COLO829 (cell line): Measurements from ENCODE around the gene SORCS1.

Experiments used
- DNase-seq: peaks from one replicate; pipeline ENCODE4 v3.0.0; 2012; ENCODE audit warnings: low spot score

Gene SORCS1

DNA sequence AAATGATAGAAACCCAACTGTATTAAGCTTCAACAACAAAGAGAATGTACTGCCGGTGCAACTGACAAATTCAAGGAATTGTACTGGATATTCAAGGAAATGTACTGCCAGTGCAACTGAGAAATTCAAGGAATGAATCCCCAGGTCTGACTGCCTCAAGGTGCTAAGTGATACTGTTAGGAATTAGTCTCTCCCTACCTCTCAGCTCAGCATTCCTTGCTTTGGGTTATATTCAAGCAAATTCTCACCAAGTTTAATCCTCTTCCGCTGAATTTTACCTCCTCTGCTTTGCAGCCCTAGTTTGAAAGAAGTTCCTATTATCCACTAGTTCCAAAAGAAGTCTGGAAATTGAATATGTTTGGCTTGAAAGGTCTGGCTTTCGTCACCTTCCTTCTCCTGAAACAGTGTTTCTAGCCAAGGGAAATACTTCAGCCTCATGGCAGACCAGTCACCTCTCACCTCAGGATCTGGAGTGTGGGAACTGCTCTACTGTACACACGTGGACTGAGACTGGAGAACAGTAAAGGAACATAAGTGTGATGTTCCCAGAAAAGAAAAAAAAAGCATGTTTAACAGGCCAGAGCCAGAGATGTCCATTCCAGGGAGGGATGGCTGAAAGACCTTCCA lies 60.4 kb downstream of the SORCS1 start:
- DNase-seq, result no peak

DNA sequence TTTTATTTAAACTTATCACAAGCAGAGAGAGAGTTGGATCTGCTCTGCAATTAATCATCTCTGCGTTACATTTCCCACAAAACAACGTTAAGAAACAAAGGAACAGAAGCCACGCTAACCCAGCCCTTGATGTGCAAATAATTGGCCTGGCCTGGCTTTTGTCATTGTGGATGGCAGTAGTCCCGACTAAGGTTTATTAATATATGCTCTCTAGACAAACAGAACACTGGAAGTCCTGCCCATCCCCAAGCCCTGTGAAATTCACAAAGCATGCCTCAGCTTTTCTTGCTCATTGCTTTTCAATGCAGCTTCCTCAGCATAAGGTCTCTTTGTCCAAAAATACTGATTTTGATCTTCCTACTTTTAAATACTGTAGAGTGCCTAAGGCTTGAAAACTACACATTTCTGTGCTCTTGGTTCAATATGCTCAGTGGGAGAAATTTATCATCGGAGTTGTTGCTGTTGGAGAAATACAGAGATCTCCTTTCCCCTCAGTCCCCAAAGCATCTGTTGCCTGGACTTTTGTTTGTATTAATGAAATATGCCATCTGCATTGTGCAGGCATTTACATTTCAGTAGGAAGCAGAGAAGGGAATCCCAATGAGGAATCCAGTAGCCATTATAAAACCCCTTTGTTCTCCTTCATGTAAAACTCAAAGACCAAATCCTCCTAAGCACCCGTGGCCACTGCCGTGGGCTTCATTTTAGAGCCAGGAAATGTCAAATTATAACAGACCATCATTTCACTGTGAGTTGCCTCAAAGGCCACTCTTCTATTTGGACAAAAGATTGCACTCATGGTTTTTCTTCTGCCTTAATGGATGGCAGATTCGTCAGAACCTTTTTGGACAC lies 61.1 kb downstream of the SORCS1 start:
- peak; percentile 42 for DNase-seq

DNA sequence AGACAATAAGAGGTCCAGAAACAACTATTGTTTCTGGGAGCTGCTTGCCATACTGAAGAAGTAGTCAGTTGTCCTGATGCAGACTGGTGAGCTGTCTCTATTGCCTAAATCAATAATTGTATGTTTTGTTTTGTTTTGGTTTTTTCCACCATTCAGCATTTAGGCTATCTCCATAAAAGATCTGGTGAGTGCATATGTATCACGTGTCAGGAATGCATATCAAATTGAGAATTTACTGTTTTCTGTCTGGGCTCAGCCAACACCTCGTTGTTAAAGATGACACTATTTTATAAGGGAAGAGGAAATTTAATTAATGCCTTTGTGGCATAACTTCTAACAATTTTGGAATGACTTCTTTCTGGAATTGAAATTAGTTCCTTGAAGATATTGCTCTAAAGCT lies 66.2 kb downstream of the SORCS1 start:
- no peak for DNase-seq

DNA sequence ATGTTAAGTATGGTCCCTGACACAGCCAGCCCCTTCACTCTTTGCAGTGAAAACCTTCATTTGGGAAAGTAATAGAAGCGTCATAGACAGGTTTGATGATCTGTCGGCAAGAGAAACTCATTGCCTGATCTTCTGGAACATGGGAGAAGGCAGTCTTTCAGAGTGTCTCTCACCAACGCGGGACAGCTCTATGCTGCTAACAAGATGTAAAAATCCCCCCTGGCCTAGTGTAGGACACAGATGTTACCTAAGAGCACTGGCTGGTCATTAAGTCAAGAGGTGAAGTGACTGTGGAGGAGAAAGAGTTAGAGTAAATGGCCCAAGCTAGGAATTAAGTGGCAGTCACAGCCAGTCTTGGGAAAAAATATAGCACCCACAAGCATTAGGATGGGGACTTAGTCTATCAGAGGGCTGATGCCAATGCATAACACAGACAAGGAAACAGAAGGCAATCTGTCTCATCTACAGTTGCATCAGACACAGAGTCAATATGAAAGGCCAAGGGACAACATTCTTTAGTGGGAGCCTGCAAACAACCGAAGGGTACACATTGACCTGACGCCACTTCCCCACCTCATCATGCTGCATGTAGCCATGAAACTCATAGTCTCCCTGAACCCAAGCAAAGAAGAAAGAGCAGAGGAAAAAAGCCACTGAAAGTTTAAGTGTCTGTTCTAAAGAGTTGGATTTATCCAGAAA lies 69.5 kb downstream of the SORCS1 start:
- DNase-seq, result no peak

DNA sequence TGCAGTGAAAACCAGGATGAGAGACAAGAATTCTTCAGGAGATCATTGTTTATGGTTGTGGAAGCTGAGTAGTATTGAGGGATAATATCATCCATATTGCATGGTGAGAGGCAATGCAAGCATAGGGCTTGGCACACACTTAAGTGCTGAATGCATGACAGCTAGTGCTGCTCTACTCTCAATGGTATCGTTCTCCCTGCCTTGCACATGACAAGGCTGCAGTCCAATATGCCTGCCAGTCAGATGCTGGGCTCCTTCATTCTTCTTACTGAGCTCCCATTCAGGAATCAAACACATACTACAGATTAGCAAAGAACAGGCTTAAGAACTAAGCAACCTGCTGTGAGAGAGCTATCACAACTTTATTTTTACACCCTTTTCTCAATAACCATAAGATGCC lies 72.2 kb downstream of the SORCS1 start:
- DNase-seq, result no peak

DNA sequence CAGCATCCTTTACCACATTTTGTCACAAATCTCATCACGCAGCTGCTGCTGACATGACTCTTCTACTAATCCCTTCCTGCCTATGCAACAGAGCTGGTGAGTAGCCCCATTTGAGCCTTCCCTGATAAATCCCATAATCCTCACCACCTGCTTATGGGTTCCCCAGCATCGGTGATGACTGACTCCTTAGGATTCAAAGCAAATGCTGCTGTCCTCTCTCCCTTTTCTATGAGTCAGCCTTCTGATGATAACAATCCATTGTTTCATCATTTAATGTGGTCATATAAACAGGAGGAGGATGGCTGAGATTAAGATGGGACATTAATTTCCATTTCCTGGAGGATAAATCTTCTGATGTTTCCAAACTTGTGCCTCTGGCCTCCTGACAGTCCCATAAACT lies 73.4 kb downstream of the SORCS1 start:
- peak; percentile 76 for DNase-seq

DNA sequence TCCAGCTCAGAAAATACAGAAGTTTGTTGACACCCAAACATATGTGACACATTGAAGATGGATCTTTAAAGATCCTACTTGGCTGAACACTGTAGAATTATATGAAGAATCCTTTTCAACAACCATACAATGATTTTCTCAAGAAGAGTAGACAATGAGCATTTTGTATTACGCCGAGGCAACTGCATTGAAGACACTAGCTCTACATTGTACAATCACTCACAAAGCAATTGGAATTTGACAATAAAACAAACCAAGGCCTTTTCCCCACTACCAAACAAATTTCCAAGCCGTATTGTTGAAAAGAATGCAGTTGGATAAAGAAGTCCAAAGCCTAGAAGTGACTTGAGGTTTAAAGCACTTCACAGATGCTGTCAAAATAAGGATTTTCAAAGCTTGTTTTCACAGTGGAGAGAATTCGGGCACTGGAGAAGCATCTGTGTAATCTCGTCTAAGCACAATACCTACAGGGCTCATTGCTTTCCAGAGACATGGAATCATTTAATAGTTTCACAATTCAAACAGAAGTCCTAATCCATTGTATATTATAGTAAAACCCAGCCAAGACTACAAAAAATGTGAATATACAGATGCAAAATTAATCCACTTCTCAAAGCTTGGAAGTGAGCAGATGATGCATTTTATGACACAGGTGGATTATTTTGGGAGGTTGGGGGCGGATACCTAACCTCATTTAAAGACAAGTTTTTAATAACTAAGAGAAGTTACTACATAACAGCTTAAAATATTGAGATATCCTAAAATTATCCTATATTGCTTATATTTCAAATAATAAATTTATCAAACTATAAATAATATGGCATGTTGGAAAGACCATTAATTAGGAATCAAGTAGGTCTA lies 78.6 kb downstream of the SORCS1 start:
- DNase-seq, result no peak

DNA sequence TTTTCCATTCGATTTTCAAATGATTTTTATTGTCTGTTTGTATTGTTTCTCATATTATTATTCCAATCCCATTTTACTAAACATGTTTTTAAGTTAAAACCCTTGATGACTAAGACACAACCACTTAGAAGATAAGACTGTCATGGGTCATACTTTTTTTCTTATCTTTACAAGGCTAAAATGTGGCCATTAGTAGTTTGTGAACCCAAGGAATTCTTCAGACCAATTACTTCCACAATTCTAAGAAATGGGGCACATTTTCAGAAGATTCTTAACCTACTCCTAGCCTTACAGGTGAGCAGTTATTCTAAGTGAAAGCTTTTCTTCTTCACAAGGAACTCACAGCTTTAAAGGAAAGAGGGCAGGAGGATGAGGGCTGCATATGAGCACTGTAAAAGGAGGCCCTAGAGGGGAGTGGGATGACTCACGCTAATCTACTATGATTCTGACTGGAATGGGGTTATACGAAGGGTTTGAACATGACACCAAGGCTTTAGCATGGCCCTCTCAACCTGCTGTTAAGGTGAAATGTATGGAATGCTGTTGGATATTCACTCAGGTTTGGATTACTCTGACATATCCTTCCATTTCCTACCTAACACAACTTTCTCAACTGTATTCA lies 81.0 kb downstream of the SORCS1 start:
- DNase-seq, result no peak

DNA sequence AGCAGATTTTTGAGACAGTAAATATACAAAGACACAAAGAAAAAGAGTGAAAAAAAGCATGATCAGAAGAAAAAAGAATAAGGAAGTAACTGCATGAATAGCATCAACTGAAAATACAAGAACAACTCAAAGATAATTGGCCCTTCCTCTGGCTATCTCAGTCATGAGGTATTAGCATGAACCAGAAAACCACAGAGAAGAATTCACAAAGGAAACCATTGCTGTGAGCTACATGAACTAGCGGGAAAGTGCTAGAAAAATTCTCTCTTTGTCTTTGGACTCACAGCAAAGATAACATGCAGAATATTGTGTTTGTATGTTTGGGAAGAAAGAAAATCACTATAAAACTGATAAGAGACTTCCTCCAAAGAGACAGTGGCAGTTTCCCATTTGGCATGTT lies 82.9 kb downstream of the SORCS1 start:
- peak; percentile 63 for DNase-seq

DNA sequence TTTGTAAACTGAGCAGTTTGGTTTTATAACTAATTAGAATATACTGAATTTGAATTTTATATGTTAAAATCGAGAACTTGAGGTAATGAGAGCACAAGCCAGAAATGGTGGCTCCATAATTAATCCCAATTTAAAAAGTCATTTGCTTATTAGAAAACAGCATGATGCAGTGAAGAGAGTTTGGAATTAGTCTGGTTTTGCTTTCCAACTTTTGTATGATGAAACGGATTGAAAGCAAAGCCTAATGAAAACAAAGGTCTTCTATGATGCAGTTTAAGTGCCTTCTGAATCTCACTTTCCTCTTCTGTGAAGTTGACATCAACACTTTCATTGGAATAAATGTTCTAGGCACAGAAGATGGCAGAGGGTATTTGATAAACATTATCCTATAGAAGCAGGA lies 89.4 kb downstream of the SORCS1 start:
- DNase-seq, result no peak

DNA sequence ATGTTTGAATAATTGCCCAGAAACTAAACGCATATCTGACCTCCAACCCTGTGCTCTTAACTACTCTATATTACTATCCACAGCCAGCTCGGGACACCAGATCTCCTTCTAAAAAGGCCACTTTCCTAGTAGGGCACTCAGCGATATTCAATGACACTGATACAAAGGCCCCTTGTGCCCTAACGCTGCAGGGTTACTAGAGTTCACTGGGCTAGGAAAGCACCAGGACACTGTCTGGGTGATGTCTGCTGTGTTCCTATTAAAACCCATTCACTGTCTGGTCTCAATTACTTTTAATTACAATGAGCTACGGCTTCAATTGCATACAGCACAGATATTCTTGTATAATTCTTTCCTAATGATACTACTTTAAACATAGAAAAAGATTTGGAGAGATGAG lies 91.7 kb downstream of the SORCS1 start:
- DNase-seq, result peak; percentile 10

DNA sequence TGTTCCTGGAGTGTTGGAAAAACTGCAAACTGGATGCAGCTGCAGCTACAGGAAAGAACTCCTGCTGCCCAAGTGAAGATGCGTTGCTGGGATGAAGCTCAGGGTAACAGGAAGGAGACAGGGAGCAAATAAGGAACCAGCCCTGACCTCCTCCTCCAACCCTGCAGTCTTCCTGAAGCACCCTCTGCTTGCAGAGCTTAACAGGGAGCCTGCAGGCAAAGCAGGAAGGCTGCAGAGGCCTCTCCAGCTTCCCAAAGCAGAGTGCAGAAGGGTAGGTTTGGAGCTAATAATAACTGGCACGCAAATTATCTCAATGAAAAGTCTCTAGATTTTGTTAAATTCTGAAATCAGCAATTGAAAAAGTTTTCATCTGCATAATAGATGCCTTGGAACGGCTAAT lies 92.5 kb downstream of the SORCS1 start:
- no peak for DNase-seq

DNA sequence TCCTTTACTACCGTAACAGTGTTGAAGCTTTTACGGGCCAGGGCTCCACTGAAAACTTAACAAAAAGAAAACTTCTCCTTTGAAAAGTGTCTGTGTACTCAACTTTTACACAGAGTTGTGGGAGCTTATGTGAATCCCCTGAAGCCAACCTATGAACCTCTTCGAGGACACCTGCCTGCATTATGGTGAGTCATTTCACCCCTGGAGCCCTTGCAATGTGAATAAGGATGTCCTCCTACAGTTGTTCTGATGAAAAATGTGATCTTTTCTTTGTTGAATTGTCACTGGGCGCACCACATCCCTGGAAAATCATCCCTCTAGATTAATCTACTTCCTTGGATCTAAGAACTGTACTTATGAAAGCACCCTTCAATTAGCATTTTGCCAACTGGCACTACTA lies 93.2 kb downstream of the SORCS1 start:
- no peak for DNase-seq

DNA sequence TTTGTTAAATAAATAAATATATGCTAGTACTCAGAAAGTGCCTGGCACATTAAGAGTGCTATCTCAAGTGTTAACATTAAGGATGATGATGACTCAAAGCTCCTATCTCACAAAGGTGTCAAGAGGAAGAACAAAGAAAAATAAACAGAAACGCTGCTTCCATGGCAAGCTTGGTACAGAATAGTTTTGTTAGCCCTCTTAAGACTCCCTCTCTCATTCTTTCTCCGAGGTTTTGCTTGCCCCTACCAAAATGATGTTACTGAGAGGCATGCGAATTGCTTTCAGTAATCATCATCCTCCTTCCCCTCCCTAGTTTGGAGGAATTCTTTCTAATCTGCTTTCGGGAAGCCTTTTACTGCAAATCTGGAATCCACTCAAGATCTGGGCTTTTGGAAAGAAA lies 96.7 kb downstream of the SORCS1 start:
- DNase-seq, result no peak

DNA sequence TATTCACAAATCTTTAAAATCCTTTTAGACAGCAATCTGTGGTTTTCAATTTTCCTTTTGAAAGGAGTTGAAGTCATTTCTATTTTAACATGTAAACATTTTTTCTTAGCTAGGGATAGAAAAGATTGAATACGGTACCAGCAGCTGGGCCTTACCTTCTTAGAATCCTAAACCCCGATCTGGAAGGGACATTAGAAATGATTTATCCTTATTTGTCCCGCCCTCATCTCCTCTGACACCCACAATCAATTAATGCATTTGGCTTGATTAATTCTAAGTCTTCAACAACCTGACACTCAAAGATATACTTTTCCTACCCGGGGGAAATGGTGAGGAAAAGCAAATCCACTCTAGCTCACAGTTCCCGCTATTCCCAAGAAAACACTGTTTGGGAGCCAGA lies 100.4 kb downstream of the SORCS1 start:
- DNase-seq, result no peak

DNA sequence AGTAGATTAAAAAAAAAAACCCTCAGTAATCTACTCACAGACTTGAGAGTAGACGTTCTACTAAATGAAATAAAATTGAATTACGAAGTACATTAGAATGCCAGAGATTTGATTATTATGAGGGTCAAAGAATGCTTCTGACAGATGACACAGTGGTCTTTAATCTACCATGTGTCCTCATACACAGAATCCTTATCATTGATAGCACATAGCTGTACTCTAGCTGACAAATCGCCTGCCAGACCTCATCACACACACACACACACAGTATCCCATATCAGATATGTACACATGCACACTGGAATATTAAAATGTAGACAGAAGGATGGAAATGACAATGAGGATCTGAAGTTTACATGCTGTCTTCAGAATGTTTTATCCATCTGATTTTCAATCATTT lies 104.6 kb downstream of the SORCS1 start:
- no peak for DNase-seq

DNA sequence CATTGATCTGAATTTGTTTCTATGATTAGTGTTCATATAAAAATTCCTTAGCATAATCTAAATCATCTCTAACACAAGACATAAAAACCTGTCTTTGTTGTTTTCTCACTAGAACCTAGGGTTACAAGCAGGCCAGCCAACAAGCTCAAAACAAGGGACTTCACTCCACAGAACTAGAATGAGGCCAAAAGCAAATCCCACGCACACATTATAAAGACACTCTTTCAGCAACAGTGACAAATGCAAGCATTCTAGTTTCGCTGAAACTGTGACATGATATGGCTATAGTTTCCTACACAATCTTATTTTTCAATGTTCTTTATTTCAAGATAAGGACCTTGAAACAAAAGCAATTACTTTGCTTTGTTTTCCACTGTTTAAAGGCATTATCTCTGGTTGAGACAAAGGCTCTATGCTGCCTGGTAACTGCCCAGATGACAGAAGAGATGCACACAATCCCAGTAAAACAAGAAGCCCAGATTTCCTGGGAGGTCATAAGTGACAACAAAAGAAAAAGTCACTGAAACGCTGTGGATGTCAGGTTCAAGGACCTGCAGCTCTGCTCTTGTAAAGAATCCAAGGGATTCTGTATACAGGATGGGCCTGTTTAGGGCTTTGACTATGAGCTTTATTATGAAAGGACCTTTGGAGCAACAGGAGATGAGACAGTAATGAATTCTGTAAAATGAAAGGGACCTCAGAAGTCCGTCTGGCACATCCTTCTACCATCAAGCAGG lies 105.3 kb downstream of the SORCS1 start:
- no peak for DNase-seq

DNA sequence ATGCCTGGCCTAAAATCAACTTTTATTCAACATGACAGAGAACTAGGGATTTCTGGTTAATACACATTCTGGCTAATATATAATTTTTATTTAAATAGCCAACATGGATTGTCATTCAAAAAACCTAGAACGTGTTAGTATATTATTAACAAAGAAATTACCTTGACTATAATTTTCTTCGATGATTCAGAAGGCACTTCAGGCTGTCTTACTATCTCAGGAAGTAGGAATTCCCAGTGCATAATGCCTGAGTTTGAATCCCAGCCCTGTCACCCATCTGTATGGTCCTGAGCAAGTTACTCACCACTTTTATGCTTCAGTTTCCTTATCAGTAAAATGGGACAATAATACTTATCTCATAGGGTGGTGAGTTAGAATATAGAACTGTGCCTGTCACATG lies 106.2 kb downstream of the SORCS1 start:
- DNase-seq, result no peak

DNA sequence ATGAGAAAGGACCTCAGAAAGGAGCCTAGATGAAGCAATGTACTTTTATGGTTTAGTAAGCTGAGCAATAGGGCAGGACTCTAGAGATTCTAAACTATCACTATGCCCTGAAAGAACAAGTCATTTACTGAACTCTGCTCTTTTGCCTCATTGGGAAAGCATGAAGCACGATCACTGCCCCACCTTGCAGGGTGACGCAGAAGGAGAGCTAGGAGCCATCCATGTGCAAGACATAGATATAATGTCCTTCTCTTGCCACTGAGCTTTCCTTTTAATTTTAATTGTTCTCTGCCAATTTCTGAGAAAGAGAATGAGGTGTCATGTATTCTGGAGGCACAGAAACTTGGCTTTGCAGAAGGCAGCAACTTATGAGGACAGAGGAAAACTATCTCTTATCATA lies 108.3 kb downstream of the SORCS1 start:
- DNase-seq, result no peak

DNA sequence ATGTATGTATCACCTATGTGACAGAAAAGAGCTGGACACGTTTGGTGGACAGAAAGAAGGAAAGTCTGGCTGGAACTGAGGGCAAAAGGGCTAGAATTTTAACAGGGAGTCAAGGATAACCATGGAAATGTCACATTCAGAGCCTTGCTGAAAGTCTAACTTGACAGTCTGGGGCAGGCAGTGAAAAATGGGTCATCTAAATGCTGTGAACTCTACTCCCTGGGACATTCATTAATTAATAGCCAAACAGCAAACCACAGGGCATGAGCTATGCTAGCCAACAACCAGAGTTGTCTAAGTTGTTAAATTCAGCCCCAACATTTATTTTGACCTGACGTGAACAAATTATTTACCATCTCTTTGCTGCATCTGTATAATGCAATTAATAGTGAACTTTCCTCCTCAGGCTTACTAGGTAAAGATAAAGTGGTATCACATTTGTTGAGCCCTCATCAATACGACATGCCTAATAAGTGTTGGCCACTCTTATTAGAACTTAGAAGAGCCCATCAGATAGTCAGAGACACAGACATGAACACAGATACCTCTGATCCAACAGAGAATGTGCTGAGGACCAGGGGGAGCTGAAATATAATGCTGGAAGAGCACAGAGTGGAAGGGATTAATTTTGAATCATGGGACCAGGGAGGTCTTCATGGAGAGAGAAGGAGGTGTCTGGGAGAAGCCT lies 109.9 kb downstream of the SORCS1 start:
- no peak for DNase-seq

DNA sequence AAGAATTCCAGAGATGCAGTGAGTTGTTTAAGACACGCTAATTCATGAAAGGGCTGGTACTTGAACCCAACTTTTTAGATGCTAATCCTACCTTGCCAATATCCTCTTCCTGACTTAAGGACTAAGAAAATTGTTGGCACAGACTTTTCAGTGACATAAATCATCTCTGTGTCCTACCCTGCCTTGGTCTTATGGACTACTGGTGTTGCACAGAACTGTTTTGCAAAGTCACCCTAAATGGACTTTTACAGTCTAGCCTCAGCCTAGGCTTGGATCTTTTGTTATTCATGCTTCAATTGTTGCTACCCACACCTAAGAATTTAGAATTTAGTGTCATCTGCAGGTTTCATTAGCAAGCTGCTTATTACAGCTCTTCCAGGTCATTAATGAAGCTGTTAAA lies 112.7 kb downstream of the SORCS1 start:
- DNase-seq, result no peak
